ENCODE results near the gene ALS2.

DNA sequence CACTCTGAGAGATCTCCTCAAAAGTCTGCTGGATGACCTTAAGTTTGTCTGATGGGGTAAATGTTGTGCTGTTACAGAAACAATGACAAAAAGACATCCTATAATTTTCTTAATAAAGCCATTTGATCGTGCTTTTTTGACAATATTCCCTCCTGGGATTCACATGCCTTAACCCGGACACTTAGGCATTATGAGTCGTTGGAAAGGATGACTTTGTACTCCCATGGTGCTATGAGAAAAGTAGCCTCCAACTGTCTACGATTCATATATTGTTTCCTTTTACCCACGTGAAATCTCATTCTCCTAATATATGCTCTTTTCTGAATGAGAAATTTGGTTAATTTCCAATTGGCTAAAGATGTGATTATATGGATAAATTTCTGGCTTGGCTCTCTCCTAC lies 76.2 kb downstream of the ALS2 start:
- no peak for TF ChIP-seq GATA2 (IDR thresholded peaks at IDR 0.05; ENCODE audit: low read depth, low read length)
- no peak for TF ChIP-seq GATA3 (IDR thresholded peaks at IDR 0.05; ENCODE audit: low read depth, low read length)
